GM21367 (cell line): ENCODE results near the gene ATOX1.
A peak's percentile ranks its signal among the peaks of the same experiment; 100 is the strongest.
"Not testable (repeated sequence)": the region's sequence is repeated elsewhere in the genome, so short reads cannot be mapped to it uniquely, and the experiment has no call there.

Experiments
- ATAC-seq: cut with Tn5 transposase; IDR thresholded peaks from one replicate; pipeline ENCODE4 v1.9.1; 2021; ENCODE audit not compliant: unreplicated experiment

The ATOX1 gene

GRCh38 chr5:151734064-151734408, 24.4 kb downstream of the ATOX1 start:
- no peak for ATAC-seq

DNA sequence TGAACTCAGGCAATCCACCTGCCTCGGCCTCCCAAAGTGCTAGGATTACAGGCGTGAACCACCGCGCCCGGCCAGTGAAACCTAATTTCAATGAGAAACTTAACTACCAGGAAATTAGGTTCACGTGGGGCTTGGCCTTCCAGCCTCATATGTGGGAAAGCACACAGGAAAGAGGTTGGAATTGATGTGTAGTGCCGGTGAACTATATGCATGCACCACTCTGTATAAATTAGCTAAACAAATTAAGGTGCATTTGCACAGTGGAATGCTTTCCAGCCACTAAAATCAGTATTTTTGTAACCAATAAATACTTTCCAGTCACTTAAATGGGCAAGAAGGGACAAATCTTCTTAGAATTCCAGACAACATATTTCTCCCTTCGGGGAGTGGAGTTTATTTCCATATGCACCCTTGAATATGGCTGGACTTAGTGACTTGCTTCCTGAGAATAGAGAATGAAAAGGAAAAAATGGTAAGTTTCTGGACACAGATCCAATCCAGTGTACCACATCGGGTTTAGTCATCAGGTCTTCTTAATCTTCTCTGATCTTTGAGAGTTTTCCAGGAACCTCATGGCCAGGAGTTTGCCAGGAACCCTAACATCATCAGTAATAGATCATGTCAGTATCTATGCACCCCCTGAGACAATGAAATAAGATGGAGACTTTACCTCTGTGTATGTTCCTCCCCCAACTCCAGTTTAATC, 24.9 kb downstream of the ATOX1 start:
- ATAC-seq = no peak

- ATAC-seq = no peak
These were observed 28.1 kb downstream of the ATOX1 start for GRCh38 chr5:151730381-151730780.

GRCh38 chr5:151729597-151729996, 28.8 kb downstream of the ATOX1 start:
- ATAC-seq = not testable (repeated sequence)

DNA sequence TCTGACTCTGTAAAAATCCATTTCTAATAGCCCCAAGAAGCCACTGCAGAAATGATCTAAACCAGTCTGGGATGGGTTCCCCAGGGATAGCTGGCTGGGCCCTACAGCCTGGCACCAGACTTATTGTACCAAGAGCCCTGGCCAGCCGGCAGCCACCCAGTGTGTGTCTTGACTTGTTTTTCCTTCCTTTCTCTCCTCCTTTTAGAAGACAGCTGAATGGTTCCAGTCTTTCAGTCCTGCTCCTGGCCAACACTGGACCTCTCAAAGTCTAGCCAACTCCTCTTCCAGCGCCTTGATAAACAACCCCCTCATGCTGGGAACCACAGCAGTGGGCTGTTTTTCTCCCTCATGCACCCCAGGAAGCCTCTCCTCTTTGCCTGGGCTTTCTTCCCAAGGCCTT, 34.1 kb downstream of the ATOX1 start:
- no peak for ATAC-seq

GRCh38 chr5:151722546-151722945, 35.9 kb downstream of the ATOX1 start:
- ATAC-seq = no peak

DNA sequence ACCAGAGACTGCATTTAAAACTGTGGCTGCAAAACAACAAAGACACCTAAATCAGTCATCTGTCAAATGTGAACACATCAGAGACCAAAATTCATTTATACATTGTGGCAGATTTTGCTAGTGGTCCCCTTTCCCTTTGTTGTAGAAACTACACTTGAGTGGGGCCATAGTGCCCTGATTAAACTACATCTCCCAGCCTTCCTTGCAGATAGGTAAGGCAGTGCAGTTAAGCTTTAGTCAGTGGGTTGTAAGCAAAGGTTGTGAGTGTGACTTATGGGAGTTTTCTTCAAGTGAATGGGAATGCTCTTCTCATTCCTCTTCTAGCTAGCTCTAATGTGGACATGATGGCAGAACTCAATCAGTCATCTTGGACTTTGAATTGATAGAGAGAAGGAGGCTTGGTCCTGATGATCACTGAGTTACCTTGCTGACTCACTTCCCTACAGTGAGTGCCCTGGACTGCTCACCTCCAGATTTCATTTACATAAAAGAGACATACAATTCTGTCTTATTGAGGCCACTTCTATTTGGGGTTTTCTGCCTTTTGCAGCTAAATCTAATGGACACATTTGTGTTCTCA, 36.5 kb downstream of the ATOX1 start:
- no peak for ATAC-seq

DNA sequence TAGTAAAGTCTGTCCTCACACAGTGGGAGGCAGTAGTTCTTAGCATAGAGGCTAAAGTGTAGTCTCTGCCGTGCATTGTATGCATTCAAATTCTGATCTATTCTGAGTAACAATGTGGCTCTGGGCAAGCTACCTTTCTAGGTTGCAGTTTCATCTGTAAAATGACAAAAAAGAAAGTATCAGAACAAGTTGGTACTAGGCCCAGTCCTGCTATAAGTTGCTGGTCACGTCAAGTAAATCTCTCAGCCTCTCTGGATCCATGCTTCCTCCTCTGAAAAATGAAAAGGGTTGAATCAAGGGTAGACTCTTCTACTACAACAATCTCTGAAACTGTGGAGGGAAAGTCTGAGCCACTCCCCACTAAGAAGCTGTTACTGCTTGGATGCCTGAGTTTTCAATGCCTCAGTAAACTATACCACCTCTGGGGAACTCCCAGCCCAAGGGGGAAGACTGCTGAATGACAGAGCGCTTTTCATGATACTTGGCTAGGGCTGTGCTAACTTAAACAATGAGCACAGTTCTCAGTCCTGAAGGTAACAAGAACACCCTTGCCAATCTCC, 37.3 kb downstream of the ATOX1 start:
- peak; percentile 82 for ATAC-seq

GRCh38 chr5:151720215-151720614, 38.2 kb downstream of the ATOX1 start:
- ATAC-seq = no peak

DNA sequence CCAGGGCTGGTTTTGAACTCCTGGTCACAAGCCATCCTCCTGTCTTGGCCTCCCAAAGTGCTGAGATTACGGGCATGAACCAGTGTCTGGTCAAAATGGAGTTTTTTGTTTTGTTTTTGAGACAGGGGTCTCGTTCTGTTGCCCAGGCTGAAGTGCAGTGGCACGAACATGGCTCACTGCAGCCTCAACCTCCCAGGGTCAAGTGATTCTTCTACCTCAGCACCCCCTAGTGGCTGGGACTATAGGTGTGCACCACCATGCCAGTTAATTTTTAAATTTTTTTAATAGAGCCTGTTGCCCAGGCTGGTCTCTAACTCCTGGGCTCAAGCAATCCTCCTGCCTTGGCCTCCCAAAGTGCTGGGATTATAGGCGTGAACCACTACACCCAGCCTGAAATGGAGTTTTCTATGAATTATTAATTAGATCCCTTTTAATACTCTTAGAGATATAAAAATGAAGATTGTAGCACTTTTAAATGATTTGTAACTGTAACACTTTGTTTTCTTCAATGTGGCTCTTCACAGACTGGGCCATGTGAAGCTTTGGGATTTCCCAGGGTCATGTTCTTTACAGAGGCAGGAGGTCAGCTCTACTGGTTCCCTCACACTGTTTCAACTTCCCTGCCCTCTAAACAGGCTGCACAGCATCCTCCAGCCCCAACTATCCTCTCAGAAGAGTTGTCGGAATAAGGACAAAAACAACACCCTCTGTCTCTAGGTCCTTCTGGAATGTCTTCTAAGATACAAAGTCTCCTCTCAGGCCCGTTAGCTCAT, 39.0 kb downstream of the ATOX1 start:
- no peak for ATAC-seq

DNA sequence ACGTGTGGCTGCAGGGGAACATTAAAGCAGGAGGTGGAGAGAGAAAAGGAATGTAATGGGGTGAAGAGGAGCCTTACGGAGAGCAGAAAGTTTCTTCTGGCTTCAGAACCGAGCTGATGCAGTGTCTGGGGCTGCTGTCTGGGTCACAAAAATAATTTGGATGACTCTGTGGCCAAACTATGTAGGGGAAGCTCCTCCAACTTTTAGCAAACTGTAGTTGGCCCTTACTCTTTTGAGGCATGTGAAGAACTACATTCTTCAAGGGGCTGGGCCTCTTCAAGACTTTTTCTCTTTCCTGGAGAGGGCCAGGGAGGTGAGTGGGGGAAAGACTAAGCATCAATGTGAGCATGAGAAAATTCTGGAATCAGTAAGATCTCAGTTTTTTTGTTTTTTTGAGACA, 39.8 kb downstream of the ATOX1 start:
- ATAC-seq = no peak

DNA sequence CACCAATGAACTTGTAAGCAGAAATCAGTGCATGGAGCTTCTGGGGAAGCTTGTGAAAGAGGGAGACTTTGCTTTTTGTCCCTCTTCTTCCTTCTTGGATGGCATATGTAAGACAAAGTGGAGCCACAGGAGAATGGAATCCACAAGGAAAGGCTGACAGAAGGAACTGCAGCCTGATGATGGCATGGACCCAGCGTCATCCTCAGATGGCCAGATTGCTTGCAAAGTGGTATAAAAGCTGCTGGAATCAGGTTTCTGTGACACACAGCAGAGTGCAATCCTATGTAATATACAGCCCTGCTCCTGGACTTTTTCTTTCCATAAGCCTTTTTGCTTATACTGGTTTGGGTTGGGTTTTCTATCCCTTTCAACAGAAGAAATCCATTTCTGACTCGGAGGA, 40.3 kb downstream of the ATOX1 start:
- no peak for ATAC-seq

DNA sequence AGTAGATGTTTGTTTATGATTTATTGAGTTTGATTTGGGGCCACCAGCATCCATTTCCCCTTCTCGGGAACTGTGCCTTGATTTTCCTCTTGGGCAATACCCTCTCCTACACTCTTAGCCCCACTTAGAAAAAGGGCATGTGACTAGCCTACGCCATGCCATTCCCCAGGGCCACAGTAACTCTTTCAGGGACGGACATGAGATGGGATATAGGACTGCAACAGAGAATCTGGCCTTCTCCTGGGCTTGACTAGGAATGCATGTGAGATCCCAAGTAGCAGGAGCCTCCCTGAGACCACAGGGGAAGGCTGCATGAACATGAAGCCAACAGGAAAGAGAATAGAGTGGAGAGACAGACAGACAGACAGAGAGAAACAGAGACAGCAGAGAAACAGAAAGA, 41.0 kb downstream of the ATOX1 start:
- no peak for ATAC-seq

GRCh38 chr5:151709109-151709735, 49.2 kb downstream of the ATOX1 start:
- no peak for ATAC-seq

DNA sequence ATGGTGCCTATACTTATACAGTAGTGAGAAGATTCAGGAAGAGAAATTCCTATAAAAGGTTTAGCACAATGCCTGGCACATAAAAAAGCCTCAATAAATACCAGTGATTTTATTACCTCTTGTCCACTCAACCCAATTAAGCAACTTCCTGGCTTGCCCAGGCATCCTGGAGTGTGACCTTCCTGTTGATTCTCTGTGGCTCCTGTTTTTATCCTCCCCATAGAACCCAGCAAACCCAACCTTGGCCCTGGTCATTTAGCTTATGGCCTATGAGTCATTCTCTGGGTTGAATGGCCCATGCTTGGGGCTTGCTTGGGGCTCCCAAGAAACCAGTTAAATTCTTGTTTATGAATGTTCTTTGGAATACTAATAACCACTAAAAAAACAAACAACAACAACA, 50.3 kb downstream of the ATOX1 start:
- ATAC-seq = no peak

- ATAC-seq = no peak
These were observed 50.9 kb downstream of the ATOX1 start for GRCh38 chr5:151707567-151707966.

DNA sequence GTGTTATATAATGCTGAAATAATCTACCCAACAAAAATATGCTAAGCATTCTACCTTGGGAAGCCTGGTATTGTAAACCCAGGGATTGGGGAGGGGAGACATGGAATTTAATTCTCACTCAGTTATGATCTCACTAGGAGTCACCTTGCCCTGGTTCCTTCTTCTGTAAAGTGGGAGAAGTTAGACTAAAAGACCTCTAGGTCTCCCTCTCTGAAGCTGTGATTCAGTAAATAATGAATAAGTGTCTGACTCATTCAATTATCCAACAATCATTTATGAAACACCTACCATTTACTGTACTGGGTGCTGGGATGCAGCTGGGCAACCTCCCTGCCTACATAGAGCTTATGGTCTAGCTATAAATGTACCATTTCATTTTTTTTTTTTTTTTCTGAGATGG, 51.5 kb downstream of the ATOX1 start:
- ATAC-seq = no peak

DNA sequence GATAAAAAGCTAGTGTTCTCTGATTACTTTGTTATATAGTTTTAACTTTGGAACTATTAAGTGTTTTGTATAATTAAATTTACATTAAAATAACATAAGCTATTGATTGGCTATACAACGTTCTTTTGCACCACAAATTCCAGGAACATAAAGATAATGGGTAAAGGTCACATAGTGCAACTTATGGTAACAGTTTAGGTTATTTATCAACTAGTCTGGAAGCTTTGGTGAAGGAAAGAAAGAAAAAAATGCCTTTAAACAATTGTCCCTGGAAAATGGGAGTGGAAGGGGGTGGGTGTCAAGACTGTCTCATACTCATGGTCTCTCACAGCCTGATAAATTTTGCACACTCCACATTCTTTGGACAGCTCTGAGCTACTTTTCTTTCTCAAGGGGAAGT, 54.7 kb downstream of the ATOX1 start:
- ATAC-seq = no peak

GRCh38 chr5:151703227-151703626, 55.2 kb downstream of the ATOX1 start:
- peak; percentile 91 for ATAC-seq

- peak; percentile 50 for ATAC-seq
These were observed 57.6 kb downstream of the ATOX1 start for GRCh38 chr5:151700820-151701219.

GRCh38 chr5:151700296-151700695, 58.1 kb downstream of the ATOX1 start:
- no peak for ATAC-seq
